K562 (cell line): Measurements from ENCODE around the gene WDR49. TPM values are rescaled to one million over a fixed set of nuclear protein-coding genes. Genes with fewer than 3 reads are reported as not detected.

Experiments
- ATAC-seq: fragments of 200-7000 bp; cut with Tn5 transposase; 3 replicates; pipeline ENCODE4 v1.9.1; 2020; ENCODE audit warnings: moderate library complexity
- BruUV-seq: library from RNA; stranded (reverse); fragments of 400-500 nt; replicated peaks from 2 replicates; lab custom pipeline; 2021; lab: Mats Ljungman, UMichigan
- CTCF ChIA-PET: fragments of 300-600 bp; formaldehyde crosslinking; extraction: SDS; loops from one replicate; lab custom pipeline; 2021; ENCODE audit warnings: low intra/inter-chr PET ratio; lab: Yijun Ruan, JAX
- POLR2A ChIA-PET: fragments of 300-600, 350-650 bp; sonication (Branson Sonifier 250); formaldehyde crosslinking; extraction: SDS; loops from one replicate; lab custom pipeline; 2021; ENCODE audit warnings: antibody characterized with exemption, inconsistent platforms; lab: Yijun Ruan, JAX
- DNase-seq, 4 experiments: peaks; one replicate each; pipeline versions ENCODE4 v3.0.0 to v3.0.0-alpha.2; 2011 to 2018; ENCODE audit warnings: low spot score in 3 of 4, mixed read lengths in 3 of 4; ENCODE audit errors: extremely low read depth in 1 of 4
- FAIRE-seq: peaks from 2 replicates; lab custom pipeline; 2011; peaks lifted over from hg19 to GRCh38; lab: Jason Lieb, UNC
- H2AFZ ChIP-seq: 2 replicates; pipeline ENCODE4 v1.6.0; 2011; ENCODE audit warnings: low read depth, low read length, control low read depth, inconsistent platforms
- H3K27ac ChIP-seq: fragments of 200-600 bp; 3 replicates; pipeline ENCODE4 v1.8.0; 2011; ENCODE audit warnings: low read depth, mild to moderate bottlenecking, control low read depth, inconsistent platforms, low read length, moderate library complexity, mixed read lengths; ENCODE audit errors: extremely low read depth
- H3K27me3 ChIP-seq, 2 experiments: fragments of 300-600 bp in 1 of 2; 2 replicates in 1 of 2; 3 replicates in 1 of 2; pipeline versions ENCODE4 v1.6.0 to v1.8.0; 2011; ENCODE audit warnings: inconsistent platforms in 2 of 2, low read length in 2 of 2, mild to moderate bottlenecking in 1 of 2, mixed read lengths in 1 of 2, moderate library complexity in 1 of 2; ENCODE audit not compliant: control insufficient read depth in 2 of 2, insufficient read depth in 2 of 2
- H3K36me3 ChIP-seq: fragments of 300-600 bp; 3 replicates; pipeline ENCODE4 v1.8.0; 2011; ENCODE audit warnings: mild to moderate bottlenecking, low read length, inconsistent platforms; ENCODE audit not compliant: control insufficient read depth, insufficient read depth
- H3K4me1 ChIP-seq, 2 experiments: fragments of 200-600 bp in 1 of 2; replicated peaks in 1 of 2; 2 replicates in 1 of 2; 3 replicates in 1 of 2; pipeline versions ENCODE4 v1.5.1 to v1.8.0; 2011; ENCODE audit warnings: inconsistent platforms in 2 of 2, low read length in 2 of 2, mild to moderate bottlenecking in 1 of 2, mixed read lengths in 1 of 2, moderate library complexity in 1 of 2; ENCODE audit not compliant: control insufficient read depth in 2 of 2, insufficient read depth in 2 of 2
- H3K4me2 ChIP-seq: 2 replicates; pipeline ENCODE4 v1.6.1; 2011; ENCODE audit warnings: low read length, control low read depth, inconsistent platforms, mixed read lengths; ENCODE audit not compliant: insufficient read depth
- H3K4me3 ChIP-seq: fragments of 200-600 bp; sonication (generic), shearing (Covaris generic); 2 replicates; pipeline ENCODE4 v1.5.1; 2016; ENCODE audit warnings: control low read depth, inconsistent platforms
- H3K79me2 ChIP-seq: fragments of 200-600 bp; 3 replicates; pipeline ENCODE4 v1.8.0; 2011; ENCODE audit warnings: low read length, inconsistent platforms; ENCODE audit not compliant: control insufficient read depth, insufficient read depth
- H3K9ac ChIP-seq, 2 experiments: 2 replicates each; pipeline versions ENCODE4 v1.6.0 to v1.6.1; 2011; ENCODE audit warnings: low read depth in 2 of 2, low read length in 2 of 2, control low read depth in 1 of 2, inconsistent platforms in 1 of 2, mild to moderate bottlenecking in 1 of 2, mixed read lengths in 1 of 2; ENCODE audit not compliant: insufficient read depth in 1 of 2
- H3K9me1 ChIP-seq: one replicate; pipeline ENCODE4 v1.6.0; 2011; ENCODE audit warnings: inconsistent platforms, mild to moderate bottlenecking, low read length, moderate library complexity; ENCODE audit not compliant: control insufficient read depth, insufficient read depth
- H3K9me3 ChIP-seq: replicated peaks from 2 replicates; pipeline ENCODE4 v1.5.1; 2011; ENCODE audit warnings: low read depth, low read length, inconsistent platforms; ENCODE audit not compliant: control insufficient read depth, insufficient read depth
- H4K20me1 ChIP-seq: replicated peaks from 2 replicates; pipeline ENCODE4 v1.6.1; 2011; ENCODE audit warnings: low read length, inconsistent platforms, mixed read lengths; ENCODE audit not compliant: control insufficient read depth, insufficient read depth
- ARHGAP35 ChIP-seq: fragments of 450-650 bp; IDR thresholded peaks from 2 replicates; pipeline ENCODE4 v1.6.1; 2018; ENCODE audit not compliant: partially characterized antibody
- DLX4 ChIP-seq: fragments of 250-450 bp; sonication (Bioruptor Pico); IDR thresholded peaks from 2 replicates; pipeline ENCODE4 v1.6.1; 2021; ENCODE audit warnings: mild to moderate bottlenecking
- ELF4 ChIP-seq: fragments of 450-650 bp; formaldehyde crosslinking; IDR thresholded peaks from 2 replicates; pipeline ENCODE4 v1.4.0; 2022; ENCODE audit warnings: missing genetic modification characterization
- PCBP2 ChIP-seq: fragments of 200-400 bp; formaldehyde crosslinking; IDR thresholded peaks from 2 replicates; pipeline ENCODE4 v1.6.1; 2018; ENCODE audit warnings: low read length, low read depth, mild to moderate bottlenecking, moderate library complexity; ENCODE audit not compliant: poor library complexity, severe bottlenecking
- STAG1 ChIP-seq: sonication (generic); formaldehyde crosslinking; IDR thresholded peaks from 2 replicates; pipeline ENCODE4 v1.5.0; 2020; ENCODE audit warnings: missing genetic modification reagents, borderline replicate concordance
- TCFL5 ChIP-seq: fragments of 250-450 bp; sonication (Bioruptor Pico); conservative IDR thresholded peaks from 2 replicates; pipeline ENCODE4 v1.6.1; 2021; ENCODE audit warnings: mild to moderate bottlenecking, moderate library complexity, matching md5 sums
- ZBTB7A ChIP-seq: IDR thresholded peaks from 2 replicates; pipeline ENCODE4 v1.6.1; 2011; ENCODE audit warnings: low read depth, mild to moderate bottlenecking, low read length, moderate library complexity, borderline replicate concordance; ENCODE audit not compliant: control insufficient read depth
- ZNF644 ChIP-seq: fragments of 200-800 bp; sonication (Bioruptor generic); IDR thresholded peaks from 2 replicates; pipeline ENCODE4 v1.6.1; 2016; ENCODE audit warnings: low read depth, missing genetic modification characterization, missing compliant biosample characterization
- ZNF79 ChIP-seq: fragments of 250-450 bp; sonication (Bioruptor Pico); IDR thresholded peaks from 2 replicates; pipeline ENCODE4 v1.4.0; 2020; ENCODE audit warnings: low read depth, mild to moderate bottlenecking, moderate library complexity
- WGBS: fragments of 100-300 bp; shearing (Covaris generic); methylation state at CpG from one replicate; pipeline ENCODE4 v1.1.6; 2016; ENCODE audit warnings: low coverage, mixed read lengths; ENCODE audit not compliant: insufficient coverage; ENCODE audit errors: missing lambda C conversion rate; 5-methylcytosine and 5-hydroxymethylcytosine counted together
- in situ Hi-C: fragments of 300-500 bp; cut with MboI; formaldehyde crosslinking; loops from 4 replicates; pipeline ENCODE4 v1.15.0; 2018; ENCODE audit warnings: inconsistent platforms, mixed read lengths
- intact Hi-C: fragments of 100-400 bp; cut with micrococcal nuclease; formaldehyde crosslinking; loops from 2 replicates; pipeline ENCODE4 v1.14.2; 2022
- polyA plus RNA-seq, 8 experiments: library from polyadenylated mRNA; depleted of rRNA in 4 of 8; stranded (reverse) in 5 of 8; unstranded in 3 of 8; fragments of >200 nt; fragmentation: Nextera tagmentation in 2 of 8; fragmentation: Illumina TruSeq in 1 of 8; extraction: Ambion mirVana in 2 of 8; extraction: Trizol in 1 of 8; gene quantifications; 2 replicates each; pipeline versions ENCODE4 v1.2.1 to v1.2.3, GENCODE V29; 2011 to 2014; ENCODE audit warnings: inconsistent platforms in 1 of 8, missing spikeins in 1 of 8
- total RNA-seq, 7 experiments: library from RNA; depleted of rRNA in 6 of 7; stranded (reverse); fragments of >200 nt in 6 of 7; fragmentation: Illumina TruSeq in 2 of 7; extraction: Trizol in 2 of 7; gene quantifications; 2 replicates each; pipeline versions ENCODE4 v1.2.1 to v1.2.3, GENCODE V29; 2011 to 2021; ENCODE audit warnings: low replicate concordance in 1 of 7

The WDR49 gene
- total and polyA plus RNA-seq, 9 of the 15 experiments (the other 6 are each of a cell fraction or from before 2014, with no cell fraction given) = not detected

GRCh38 chr3:167650459-167650858, 3.3 kb downstream of the WDR49 start:
- ChIA-PET POLR2A (no interaction called here), CTCF (no interaction called here)
- in situ Hi-C loops (no loop called here), intact Hi-C loops (no loop called here)
- H3K9me1 ChIP-seq = no peaks in the 10 kb centered on the region
- H3K9me3 ChIP-seq = no peaks in the 10 kb centered on the region
- H3K27ac ChIP-seq = no peak overlapping the region
- no peaks in the 10 kb centered on the region for H3K4me1 ChIP-seq
- 0% methylated on average over 2 of the region's 2 CpGs for WGBS
- no peaks in the 10 kb centered on the region for H3K79me2 ChIP-seq
- BruUV-seq = no TSS peak
- no peak overlapping the region for H3K9ac ChIP-seq
- no peak overlapping the region for H3K4me3 ChIP-seq
- H3K36me3 ChIP-seq = no peaks in the 10 kb centered on the region
- H3K4me2 ChIP-seq = no peak overlapping the region
- H3K27me3 ChIP-seq = no peaks in the 10 kb centered on the region
- FAIRE-seq = no peak
- no peak for ATAC-seq
- H2AFZ ChIP-seq = no peak overlapping the region
- DNase-seq = no peak
- H4K20me1 ChIP-seq = no peaks in the 10 kb centered on the region
- TF ChIP-seq ZNF79 (CRISPR knock-in tag) (no peak), ELF4 (CRISPR knock-in tag) (no peak), ZBTB7A (no peak), ARHGAP35 (no peak), TCFL5 (CRISPR knock-in tag) (no peak), PCBP2 (no peak), ZNF644 (tag) (no peak), STAG1 (CRISPR knock-in tag) (no peak), DLX4 (no peak)
